GM19193 (cell line): ENCODE data around the gene INTS6.

Experiments used
- POLR2A ChIP-seq: IDR thresholded peaks from 4 replicates; pipeline ENCODE4 v1.6.1; 2011; ENCODE audit not compliant: insufficient read depth, insufficient read length; ENCODE audit errors: extremely low read depth

Gene INTS6

DNA sequence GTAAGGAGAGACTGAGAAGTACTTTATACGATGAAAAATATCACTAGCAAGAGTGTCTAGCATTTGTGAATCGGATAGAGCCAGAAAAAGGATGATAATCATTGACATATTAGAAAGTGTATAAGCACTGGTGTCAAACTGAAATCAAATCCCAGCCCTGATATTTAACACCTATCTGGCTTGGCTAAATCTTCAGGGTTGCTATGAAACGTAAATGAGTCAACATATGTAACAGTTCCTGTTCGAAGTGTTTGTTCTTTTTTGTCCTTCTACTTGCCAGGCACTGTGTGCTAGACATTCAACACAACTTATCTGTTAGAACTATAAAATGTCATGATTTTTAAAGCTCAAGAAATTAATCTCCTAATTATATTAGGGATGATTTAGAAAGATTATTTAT, 72.6 kb downstream of the INTS6 start:
- TF ChIP-seq POLR2A, result no peak

GRCh38 chr13:51373451-51373850, 79.4 kb downstream of the INTS6 start:
- no peak for TF ChIP-seq POLR2A

- TF ChIP-seq POLR2A, result no peak
These were observed 81.0 kb downstream of the INTS6 start for GRCh38 chr13:51371768-51372399.

GRCh38 chr13:51370811-51371210, 82.0 kb downstream of the INTS6 start:
- TF ChIP-seq POLR2A, result no peak

DNA sequence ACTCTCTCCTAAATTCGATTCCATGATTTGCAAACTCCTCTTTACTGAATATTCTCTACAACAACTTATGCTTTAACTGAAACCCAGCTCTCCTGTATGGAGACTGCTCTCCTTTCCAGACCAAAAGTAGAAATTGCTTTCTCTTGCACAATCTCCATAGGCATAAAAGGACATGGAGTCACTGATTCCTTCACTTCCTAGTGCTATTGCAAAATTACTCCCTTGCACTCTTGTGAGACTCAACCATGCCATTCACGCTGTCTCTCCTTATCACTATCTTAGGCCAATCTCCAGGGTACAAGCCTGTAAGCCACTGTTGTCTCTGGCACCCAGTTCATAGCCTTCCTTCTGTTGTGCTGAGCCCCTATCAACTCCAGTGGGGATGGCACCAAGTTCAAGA, 82.7 kb downstream of the INTS6 start:
- no peak for TF ChIP-seq POLR2A

DNA sequence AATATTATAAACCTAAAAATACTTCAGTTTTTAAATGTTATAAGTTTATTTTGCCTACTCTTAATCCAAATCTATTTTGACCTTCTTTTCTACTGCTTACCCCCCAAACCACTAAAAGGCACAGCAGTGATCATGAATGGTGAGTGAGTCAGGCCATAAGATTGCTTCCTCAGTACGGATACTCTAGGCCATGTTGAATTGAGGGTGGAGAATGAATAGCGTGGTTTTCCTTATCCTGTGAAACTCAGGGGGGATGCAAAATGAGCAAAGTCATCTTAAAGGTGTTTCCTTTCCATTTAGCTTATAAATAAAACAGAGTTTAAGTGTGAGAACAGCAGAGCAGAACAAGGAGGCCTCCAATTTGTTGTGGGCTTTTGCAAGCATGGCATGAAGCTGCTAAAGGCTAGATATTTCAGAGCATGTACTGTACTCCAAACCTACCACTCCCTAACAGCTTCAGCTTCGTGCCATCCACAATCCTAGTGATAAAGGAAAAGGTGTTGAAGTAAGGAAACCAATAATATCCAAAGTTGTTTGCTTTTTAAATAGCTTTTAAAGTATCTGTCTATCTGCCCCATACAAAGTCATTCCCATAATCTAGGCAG, 88.3 kb downstream of the INTS6 start:
- no peak for TF ChIP-seq POLR2A

DNA sequence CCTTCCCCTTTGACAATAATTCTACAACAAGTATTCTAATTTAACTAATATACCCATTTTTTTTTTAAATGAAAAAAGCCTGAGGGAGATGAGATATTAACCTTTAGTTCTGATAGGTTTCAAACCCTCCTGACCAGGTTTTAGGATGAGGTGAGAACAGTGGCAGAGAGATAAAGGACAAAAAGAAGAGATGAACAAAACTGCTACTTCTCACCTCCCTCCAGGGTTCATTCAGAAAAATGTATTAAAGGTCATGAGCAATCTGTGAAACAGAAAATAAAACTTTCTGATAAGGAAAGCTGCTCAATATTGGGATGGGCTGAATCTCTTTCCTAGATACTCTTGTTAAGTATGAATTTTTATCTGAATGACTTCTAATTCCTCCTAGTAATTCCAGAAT, 89.2 kb downstream of the INTS6 start:
- no peak for TF ChIP-seq POLR2A

DNA sequence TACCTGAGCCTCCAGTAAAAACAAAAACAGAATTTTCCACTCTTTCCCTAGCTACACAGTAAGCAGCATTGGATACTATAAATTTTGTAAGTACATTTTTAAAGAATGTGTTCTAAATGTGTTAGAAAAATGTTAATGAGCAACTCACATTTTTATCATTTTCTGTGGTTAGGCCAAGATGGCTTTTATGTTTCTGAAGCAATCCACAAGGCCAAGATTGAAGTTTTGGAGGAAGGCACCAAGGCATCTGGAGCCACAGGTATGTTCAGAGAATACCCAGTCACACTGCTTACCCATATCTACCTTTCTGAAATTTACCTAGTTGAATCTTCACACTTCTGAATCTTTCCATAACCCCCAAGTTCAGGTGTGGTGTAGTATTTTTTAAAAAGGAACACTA, 91.7 kb downstream of the INTS6 start:
- no peak for TF ChIP-seq POLR2A

GRCh38 chr13:51360489-51360888, 92.3 kb downstream of the INTS6 start:
- no peak for TF ChIP-seq POLR2A

DNA sequence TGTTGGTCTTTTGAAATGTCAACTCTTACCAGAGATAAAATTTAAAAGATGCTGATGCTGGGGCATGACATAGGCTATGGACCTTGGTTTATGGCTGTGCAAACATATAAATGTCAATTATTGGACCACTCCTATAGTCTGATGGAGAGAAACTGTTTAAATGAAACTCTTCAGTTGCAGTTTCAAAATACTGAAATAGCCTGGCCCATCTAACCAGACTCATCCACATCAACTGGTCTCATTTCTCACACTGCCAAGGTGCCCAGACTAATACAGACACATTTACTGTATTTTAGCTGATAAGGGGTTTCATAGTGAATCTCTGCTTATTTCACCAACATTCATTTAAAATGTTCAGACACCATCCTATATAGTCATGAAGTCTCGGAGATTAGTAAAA, 93.5 kb downstream of the INTS6 start:
- TF ChIP-seq POLR2A, result no peak

GRCh38 chr13:51357928-51358595, 94.8 kb downstream of the INTS6 start:
- no peak for TF ChIP-seq POLR2A

GRCh38 chr13:51355217-51355616, 97.6 kb downstream of the INTS6 start:
- TF ChIP-seq POLR2A, result no peak

GRCh38 chr13:51349016-51349415, 103.8 kb downstream of the INTS6 start:
- no peak for TF ChIP-seq POLR2A

DNA sequence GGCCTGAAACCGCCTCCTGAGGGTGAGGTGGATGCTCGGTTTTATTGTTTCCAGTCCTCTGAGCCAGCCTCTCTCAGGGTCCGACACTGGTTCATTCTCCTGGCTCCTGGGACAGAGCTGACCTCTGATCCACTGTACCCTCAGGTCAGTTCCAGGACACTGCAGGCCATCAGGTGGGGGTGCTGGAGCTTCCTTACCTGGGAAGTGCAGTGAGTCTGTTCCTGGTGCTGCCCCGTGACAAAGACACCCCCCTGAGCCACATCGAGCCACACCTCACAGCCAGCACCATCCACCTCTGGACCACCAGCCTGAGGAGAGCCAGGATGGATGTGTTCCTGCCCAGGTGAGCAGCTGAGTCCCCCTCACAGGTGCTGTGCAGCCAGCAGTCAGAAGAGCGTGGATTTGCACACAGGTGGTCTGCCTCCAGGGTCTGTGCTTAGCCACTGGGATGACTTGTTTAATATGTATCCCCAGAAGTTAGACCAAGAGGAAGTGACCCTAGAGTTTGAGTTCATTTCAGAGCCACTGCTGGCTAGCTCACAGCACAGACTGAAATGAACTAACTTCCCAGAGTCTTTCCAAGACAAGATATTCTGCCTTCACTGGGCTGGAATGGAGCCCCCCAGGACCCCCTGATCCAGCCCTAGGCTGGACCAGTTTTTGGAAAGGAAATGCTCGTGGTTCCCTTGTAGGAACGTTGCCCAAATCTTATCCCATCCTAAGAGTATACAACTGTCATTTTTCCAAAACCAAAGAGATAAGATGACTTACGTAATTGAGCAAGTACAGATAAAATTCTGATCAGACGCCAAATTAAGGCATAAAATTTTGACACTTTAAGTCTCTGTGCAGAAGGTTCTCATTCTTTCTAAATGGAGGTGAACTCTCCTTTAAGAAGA, 104.5 kb downstream of the INTS6 start:
- TF ChIP-seq POLR2A, result no peak

GRCh38 chr13:51347099-51347498, 105.7 kb downstream of the INTS6 start:
- no peak for TF ChIP-seq POLR2A
